ENCODE results near the gene IER5.

- no peak for TF ChIP-seq POLR2A (IDR thresholded peaks at IDR 0.05)
- no peak for TF ChIP-seq EP300 (IDR thresholded peaks at IDR 0.05)
- TF ChIP-seq POLR2AphosphoS5 (IDR thresholded peaks at IDR 0.05), result no peak
- TF ChIP-seq CTCF (IDR thresholded peaks at IDR 0.05), result no peak
These were observed 29.3 kb downstream of the IER5 start for GRCh38 chr1:181117648-181118449.

Data from gastroesophageal sphincter (tissue), 3 donors.